Effector memory CD4-positive, alpha-beta T cell (primary cell): Measurements from ENCODE around the gene TRIP13.
"Not testable (repeated sequence)": the region's sequence is repeated elsewhere in the genome, so short reads cannot be mapped to it uniquely, and the experiment has no call there.

Experiments
- DNase-seq, 3 donors: peaks; one replicate each; pipeline ENCODE4 v3.0.0-alpha.2; 2020
- H3K27ac ChIP-seq: 2 replicates; pipeline ENCODE4 v1.7.0; 2013; ENCODE audit warnings: mild to moderate bottlenecking, low read length, moderate library complexity; ENCODE audit not compliant: insufficient read depth, poor library complexity, severe bottlenecking
- H3K27me3 ChIP-seq: replicated peaks from 2 replicates; pipeline ENCODE4 v1.7.0; 2013; ENCODE audit warnings: mild to moderate bottlenecking, low read length; ENCODE audit not compliant: insufficient read depth, control insufficient read depth, poor library complexity, severe bottlenecking
- H3K36me3 ChIP-seq: 2 replicates; pipeline ENCODE4 v1.7.0; 2013; ENCODE audit warnings: mild to moderate bottlenecking, low read length, moderate library complexity; ENCODE audit not compliant: control insufficient read depth, insufficient read depth
- H3K4me1 ChIP-seq: 2 replicates; pipeline ENCODE4 v1.7.0; 2013; ENCODE audit warnings: low read length, mild to moderate bottlenecking; ENCODE audit not compliant: control insufficient read depth, insufficient read depth, poor library complexity, severe bottlenecking
- H3K4me3 ChIP-seq: 2 replicates; pipeline ENCODE4 v1.7.0; 2013; ENCODE audit warnings: low read length, low read depth, mild to moderate bottlenecking; ENCODE audit not compliant: insufficient read depth, poor library complexity, severe bottlenecking
- H3K9me3 ChIP-seq: 2 replicates; pipeline ENCODE4 v1.7.0; 2013; ENCODE audit warnings: mild to moderate bottlenecking, low read length, moderate library complexity; ENCODE audit not compliant: control insufficient read depth

TRIP13 gene

DNA sequence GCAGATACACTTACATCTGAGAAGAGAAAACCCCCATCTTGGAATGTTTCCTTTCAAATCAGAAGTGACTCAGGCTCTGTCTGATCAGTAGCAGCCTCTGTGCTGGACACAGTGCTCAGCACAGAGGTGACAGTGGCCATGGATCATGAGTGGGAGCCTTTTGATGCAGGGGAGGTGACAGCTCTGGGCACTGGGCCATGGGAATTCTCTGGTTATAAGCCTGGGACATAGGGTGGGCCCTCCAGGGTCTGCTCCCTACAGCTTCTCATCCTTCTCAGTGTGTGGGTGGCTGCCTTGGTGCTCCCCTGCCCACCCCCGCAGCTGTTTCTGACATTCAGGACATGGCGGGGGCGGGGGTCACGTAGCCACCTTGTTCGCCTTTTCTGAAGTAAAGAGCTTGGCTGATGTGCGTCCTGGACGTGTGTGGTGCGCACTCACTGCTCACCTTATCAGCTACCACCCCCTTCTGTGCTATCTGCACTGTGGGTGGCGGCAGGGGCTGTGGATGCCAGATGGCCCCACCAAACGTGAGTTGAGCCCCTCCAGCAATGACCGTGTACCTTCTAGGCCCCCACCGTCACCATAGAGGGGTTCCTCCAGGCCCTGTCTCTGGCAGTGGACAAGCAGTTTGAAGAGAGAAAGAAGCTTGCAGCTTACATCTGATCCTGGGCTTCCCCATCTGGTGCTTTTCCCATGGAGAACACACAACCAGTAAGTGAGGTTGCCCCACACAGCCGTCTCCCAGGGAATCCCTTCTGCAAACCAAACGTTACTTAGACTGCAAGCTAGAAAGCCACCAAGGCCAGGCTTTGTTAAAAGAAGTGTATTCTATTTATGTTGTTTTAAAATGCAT lies 24.0 kb downstream of the TRIP13 start:
- DNase-seq, result no peak
- H3K27ac ChIP-seq, result no peak overlapping the region
- H3K36me3 ChIP-seq, result no peaks in the 10 kb centered on the region
- no peaks in the 10 kb centered on the region for H3K4me1 ChIP-seq
- no peaks in the 10 kb centered on the region for H3K9me3 ChIP-seq
- no peaks in the 10 kb centered on the region for H3K27me3 ChIP-seq
- no peak overlapping the region for H3K4me3 ChIP-seq

DNA sequence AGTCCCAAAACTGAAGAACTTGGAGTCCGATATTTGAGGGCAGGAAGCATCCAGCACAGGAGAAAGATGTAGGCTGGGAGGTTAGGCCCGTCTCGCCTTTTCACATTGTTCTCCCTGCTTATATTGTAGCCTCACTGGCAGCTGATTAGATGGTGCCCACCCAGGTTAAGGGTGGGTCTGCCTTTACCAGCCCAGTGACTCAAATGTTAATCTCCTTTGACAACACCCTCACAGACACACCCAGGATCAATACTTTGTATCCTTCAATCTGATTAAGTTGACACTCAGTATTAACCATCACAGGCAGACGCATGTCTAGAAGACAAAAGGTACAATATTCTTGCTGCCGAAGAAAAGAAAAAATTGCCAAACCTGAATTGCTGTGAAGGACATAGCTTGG lies 26.0 kb downstream of the TRIP13 start:
- H3K4me1 ChIP-seq, H3K27ac ChIP-seq, H3K36me3 ChIP-seq, H3K27me3 ChIP-seq, DNase-seq, H3K4me3 ChIP-seq, H3K9me3 ChIP-seq: not testable (repeated sequence)

DNA sequence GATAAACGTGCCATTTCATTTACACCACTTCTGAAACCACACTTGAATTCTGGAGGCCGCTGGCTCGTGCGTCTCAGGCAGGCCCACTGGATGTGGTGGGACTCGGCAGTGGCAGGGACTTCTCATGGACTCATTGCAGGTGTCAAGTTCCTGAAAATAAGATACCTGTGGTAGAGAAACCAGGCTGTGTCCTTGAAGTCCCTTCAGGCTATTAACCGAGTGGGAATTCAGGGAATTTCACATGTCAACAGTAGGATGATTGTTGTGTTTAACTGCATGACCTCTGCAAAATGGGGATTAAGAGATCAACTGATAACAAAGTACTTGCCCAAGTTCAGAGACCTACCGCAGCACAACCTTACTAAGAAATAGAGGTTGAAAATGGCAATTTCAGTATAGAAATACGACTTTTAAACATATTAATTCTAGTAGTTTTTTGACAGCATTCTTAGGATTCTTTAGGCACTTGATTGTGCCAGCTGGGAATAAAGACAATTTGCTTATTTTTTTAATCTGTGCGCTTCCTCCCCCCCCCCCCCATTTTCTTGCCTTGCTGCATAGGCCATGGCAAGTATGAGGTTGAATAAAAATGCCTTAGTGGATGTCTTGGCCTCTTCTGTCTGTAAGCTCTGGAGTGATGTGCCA lies 26.8 kb downstream of the TRIP13 start:
- no peak overlapping the region for H3K27ac ChIP-seq
- no peak overlapping the region for H3K4me3 ChIP-seq
- H3K9me3 ChIP-seq, result no peaks in the 10 kb centered on the region
- H3K4me1 ChIP-seq, result no peaks in the 10 kb centered on the region
- H3K27me3 ChIP-seq, result no peaks in the 10 kb centered on the region
- no peak for DNase-seq
- no peaks in the 10 kb centered on the region for H3K36me3 ChIP-seq

DNA sequence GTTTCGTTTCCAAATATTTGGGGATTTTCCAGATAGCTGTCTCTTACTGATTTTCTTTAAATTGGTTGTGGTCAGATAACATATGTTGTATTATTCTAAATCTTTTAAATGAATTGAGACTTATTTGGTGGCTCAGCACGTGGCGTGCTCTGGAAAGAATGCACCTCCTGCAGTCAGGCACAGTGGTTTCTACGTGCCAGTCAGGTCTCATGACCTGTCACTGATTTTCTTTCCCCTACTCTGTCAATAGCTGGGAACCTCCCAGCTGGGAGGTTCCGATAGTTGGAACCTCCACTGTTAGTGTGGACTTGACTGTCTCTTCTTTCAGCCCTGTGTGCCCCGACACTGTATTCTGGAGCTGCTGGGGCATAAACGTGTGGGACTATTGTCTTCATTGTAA lies 27.6 kb downstream of the TRIP13 start:
- H3K4me3 ChIP-seq, result no peak overlapping the region

DNA sequence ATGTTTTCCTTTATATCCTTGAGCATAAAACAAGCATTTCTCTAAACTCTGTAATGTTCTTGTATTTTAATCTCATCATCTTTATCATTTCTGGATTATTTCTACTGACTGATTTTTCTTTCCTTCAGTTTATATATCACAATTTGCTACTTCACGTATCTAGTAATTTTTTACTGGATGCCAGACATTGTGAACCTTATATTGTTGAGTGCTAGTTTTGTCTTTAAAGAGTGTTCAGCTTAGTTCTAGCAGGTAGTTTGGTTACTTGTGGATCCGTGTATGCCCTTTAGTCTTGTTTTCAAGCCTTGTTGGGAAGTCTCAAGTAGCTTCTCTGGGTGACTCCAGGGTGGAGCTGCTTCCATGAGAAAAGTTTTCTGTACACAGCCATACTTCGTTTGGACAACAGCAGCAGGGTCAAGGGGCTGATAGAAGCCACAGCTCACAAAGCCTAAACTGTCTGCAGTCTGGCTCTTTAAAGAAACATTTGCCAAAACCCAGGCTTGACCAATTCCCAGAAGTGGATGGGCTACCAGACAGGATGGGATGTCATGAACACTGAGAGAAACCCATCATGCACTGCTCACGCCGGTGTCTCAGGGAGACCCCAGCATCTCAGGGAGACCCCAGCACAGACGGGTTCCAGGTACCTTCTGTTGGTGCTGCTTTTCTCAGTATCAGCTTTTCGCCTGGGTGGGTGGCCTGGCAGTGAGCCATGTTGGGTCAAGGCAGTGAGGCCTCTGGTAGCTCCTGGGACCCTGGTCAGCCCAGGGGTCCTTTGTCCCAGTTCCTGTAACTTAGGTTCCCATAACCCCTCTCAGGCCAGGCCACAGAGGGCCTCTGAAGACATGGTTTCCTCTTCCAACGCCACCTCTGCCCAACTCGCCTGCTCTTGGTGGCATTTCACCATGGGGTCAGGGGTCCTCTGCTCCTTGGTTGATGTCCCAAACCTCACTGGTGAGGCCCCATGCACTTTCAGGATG lies 29.1 kb downstream of the TRIP13 start:
- H3K9me3 ChIP-seq, result no peaks in the 10 kb centered on the region
- DNase-seq, result no peak
- peaks cover 6% of the 10 kb centered on the region for H3K4me1 ChIP-seq
- peaks cover 9% of the 10 kb centered on the region for H3K27me3 ChIP-seq
- no peak overlapping the region for H3K4me3 ChIP-seq
- no peak overlapping the region for H3K27ac ChIP-seq
- H3K36me3 ChIP-seq, result no peaks in the 10 kb centered on the region

More for the DNA sequence above, 27.6 kb downstream of the TRIP13 start:
- no peaks in the 10 kb centered on the region for H3K27me3 ChIP-seq
- no peaks in the 10 kb centered on the region for H3K9me3 ChIP-seq
- no peak overlapping the region for H3K27ac ChIP-seq
- no peaks in the 10 kb centered on the region for H3K36me3 ChIP-seq
- H3K4me1 ChIP-seq, result no peaks in the 10 kb centered on the region
- DNase-seq, result no peak

DNA sequence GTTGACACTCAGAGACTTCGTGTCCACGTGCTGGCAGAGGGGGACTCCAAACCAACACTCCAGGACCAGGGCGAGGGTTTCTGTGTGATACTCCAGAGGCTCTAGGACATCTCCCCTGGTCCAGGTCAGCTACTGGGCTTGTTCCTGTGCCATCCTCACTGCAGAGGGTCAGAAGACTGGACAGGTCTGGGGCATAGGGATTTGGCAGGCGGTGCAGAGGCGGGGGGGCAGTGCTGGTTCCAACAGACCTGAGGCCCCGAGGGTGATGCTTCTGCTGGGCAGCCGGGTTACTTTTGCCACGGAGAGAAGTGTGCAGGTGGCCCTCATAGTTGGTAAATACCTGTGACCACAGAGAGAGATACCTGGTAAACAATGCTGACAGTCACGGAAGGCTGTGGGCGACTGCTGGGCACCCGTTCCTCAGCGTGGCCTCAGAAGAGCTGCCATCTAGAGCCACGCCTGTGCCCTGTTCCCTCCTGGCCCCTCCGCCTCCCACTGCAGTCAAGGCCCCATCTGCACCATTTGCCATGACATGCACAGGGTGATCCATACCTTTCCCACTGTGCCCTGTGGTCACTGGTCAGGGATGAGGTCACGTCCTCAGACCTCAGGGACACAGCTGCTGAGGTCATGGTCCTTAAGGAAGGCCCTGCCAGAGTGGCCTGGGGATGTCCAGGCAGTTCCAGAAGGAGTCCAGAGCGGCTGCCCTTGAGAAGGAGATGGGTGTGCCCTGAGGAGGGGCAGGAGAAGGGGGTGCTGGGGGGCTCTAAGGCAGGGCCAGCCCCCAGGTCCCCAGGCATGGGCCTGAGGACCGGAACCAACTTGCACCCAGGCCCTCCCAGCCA lies 30.0 kb downstream of the TRIP13 start:
- no peak overlapping the region for H3K27ac ChIP-seq
- DNase-seq, result no peak
- H3K4me3 ChIP-seq, result no peak overlapping the region
- H3K36me3 ChIP-seq, result no peaks in the 10 kb centered on the region
- peaks cover 18% of the 10 kb centered on the region for H3K27me3 ChIP-seq
- H3K9me3 ChIP-seq, result no peaks in the 10 kb centered on the region
- peaks cover 11% of the 10 kb centered on the region for H3K4me1 ChIP-seq

DNA sequence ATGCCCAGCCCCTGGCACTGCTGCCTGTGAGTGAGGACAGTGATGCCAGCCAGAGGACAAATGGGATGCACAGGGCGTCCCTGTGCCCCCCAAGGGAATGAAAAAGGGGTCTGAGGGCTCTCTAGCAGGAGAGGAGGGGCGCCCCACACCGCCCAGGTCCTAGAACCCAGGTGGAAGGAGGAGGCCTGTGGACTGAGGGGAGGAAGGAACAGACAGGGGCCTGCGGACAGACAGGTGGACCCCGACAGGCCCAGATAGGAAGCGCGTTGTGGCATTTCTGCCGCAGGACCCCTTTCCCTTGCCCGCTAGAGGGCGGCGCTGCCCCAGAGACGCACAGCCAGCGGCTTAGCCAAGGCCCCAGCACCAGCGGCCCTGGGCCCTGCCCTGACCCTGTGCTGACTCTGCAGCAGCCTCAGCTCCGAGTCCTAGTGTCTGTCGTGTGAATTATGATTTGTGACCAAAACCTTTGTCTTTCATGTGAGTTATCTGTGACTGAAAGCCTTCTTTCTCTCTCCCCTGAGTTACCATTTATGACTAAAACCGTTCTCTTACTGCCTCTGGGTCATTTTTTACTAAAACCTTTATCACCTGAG lies 30.7 kb downstream of the TRIP13 start:
- no peak overlapping the region for H3K27ac ChIP-seq
- H3K36me3 ChIP-seq, result no peaks in the 10 kb centered on the region
- DNase-seq, result peak; percentile 31 to 51 (median 31)
- H3K9me3 ChIP-seq, result no peaks in the 10 kb centered on the region
- no peak overlapping the region for H3K4me3 ChIP-seq
- H3K4me1 ChIP-seq, result peaks cover 11% of the 10 kb centered on the region
- H3K27me3 ChIP-seq, result peaks cover 20% of the 10 kb centered on the region

DNA sequence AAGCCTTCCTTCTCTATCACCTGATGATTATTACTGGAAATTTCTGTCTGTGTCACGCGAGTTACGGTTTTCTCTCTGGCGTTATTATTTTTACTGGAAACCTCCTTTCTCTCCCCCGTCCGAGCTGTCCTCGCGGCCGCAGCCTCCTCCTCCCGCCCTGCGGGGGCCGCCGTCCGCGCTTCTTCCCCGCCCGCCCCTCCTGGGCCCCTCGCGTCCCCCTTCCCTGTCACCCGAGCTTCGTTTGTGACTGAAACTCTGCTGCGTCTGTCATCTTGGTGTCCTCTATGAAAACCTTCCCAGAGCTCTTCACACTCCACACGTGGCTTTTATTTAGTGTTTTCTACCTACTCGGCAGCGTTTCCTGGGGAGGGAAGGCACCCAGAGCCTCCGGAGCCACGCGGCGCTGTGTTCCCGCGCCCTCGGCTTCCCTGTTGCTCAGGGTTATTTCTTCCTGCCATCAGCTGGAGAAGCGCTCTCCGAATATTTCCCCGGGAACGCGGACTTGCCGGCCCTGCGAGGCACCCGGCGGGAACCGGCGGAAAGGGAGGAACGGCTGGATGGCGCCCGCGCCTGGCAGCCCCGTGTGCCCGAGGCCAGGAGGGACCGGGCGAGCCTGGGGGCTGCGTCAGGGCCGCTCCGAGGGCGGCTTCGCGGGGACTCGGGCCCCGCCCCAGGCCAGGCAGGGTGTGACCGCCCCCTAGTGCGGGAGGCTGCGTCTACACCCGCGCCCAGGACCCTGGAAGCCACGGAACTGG lies 33.9 kb downstream of the TRIP13 start:
- DNase-seq, result no peak
- no peaks in the 10 kb centered on the region for H3K36me3 ChIP-seq
- H3K9me3 ChIP-seq, result no peaks in the 10 kb centered on the region
- peaks cover 20% of the 10 kb centered on the region for H3K27me3 ChIP-seq
- no peak overlapping the region for H3K27ac ChIP-seq
- peaks cover 11% of the 10 kb centered on the region for H3K4me1 ChIP-seq
- peak overlapping the region; percentile 31 for H3K4me3 ChIP-seq
